ENCODE measurements around the gene FXYD6.

DNA sequence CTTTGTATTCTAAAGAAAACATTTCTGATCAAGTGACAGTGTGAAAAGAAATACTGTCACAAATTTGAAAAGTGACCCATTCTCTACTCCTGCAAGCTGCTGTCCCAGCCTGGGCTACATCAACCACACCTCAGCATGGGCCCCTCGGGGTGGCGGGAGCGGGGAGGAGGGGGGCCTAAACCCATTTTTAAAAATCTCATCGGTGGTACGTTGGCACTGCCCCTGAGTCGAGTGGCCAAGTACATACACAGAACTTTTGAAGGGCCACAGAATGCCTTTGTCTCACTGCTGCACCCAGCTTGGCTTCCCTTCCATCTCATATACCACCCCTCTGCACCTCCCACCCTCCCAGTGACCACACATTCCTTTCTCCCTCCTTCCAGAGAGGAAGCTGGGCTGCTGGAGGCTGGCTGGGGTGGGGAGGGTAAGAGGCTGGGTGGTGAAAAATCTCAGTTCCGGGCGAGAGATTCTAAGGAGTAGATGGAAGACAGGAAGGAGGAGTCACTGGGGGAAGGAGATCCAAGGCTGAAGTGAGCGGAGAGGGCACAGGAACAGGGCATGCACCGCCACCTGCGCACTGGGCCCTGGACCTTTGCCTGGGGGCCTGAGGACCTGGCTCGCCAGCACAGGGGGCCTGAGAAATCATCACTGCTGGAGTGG is 21.1 kb downstream of the FXYD6 start:
- TF ChIP-seq GATA2 (IDR thresholded peaks at IDR 0.05; ENCODE audit: low read depth, low read length) (no peak), GATA3 (IDR thresholded peaks at IDR 0.05; ENCODE audit: low read depth, low read length) (no peak)
